ENCODE measurements around the gene IFI35. TPM values are rescaled to one million over a fixed set of nuclear protein-coding genes. Genes with fewer than 3 reads are reported as not detected.
"Not testable (repeated sequence)": the region's sequence is repeated elsewhere in the genome, so short reads cannot be mapped to it uniquely, and the experiment has no call there.

The IFI35 gene
- total RNA-seq, 1 donor from 2014 or later: 9.7 TPM

GRCh38 chr17:42997390-42997983 lies 9.1 kb upstream of the IFI35 start:
- H3K4me3 ChIP-seq (ENCODE audit: low read depth, low read length): peak overlapping the region; percentile 18
- no peak for DNase-seq (ENCODE audit: low read depth)
- peaks cover 5% of the 10 kb centered on the region for H3K36me3 ChIP-seq (ENCODE audit: control insufficient read depth, insufficient read depth, low read length)
- no peaks in the 10 kb centered on the region for H3K27me3 ChIP-seq (ENCODE audit: control insufficient read depth, insufficient read depth, low read length)
- no peak for TF ChIP-seq CTCF (IDR thresholded peaks at IDR 0.05; ENCODE audit: insufficient read depth, low read length, poor library complexity, severe bottlenecking)

GRCh38 chr17:42997984-42998938 lies 8.3 kb upstream of the IFI35 start, which contains the start of gene RPL27:
RPL27 (plus strand) TSS chr17:42998419; CDS start chr17:42998751, 332 bp downstream.
- H3K27me3 ChIP-seq (ENCODE audit: control insufficient read depth, insufficient read depth, low read length): no peaks in the 10 kb centered on the region
- TF ChIP-seq CTCF (IDR thresholded peaks at IDR 0.05; ENCODE audit: insufficient read depth, low read length, poor library complexity, severe bottlenecking): peak; percentile 64
- peak; percentile 100 for DNase-seq (ENCODE audit: low read depth)
- H3K4me3 ChIP-seq (ENCODE audit: low read depth, low read length): peak within 1 kb of the TSS; percentile 86
- H3K36me3 ChIP-seq (ENCODE audit: control insufficient read depth, insufficient read depth, low read length): peaks cover 5% of the 10 kb centered on the region

GRCh38 chr17:42999003-42999525 lies 7.5 kb upstream of the IFI35 start:
- H3K36me3 ChIP-seq (ENCODE audit: control insufficient read depth, insufficient read depth, low read length): peaks cover 4% of the 10 kb centered on the region
- TF ChIP-seq CTCF (IDR thresholded peaks at IDR 0.05; ENCODE audit: insufficient read depth, low read length, poor library complexity, severe bottlenecking): no peak
- DNase-seq (ENCODE audit: low read depth): no peak
- H3K27me3 ChIP-seq (ENCODE audit: control insufficient read depth, insufficient read depth, low read length): no peaks in the 10 kb centered on the region
- H3K4me3 ChIP-seq (ENCODE audit: low read depth, low read length): peak overlapping the region; percentile 86

GRCh38 chr17:43000894-43001293 lies 5.7 kb upstream of the IFI35 start:
- not testable (repeated sequence) for H3K36me3 ChIP-seq (ENCODE audit: control insufficient read depth, insufficient read depth, low read length); H3K27me3 ChIP-seq (ENCODE audit: control insufficient read depth, insufficient read depth, low read length); DNase-seq (ENCODE audit: low read depth); H3K4me3 ChIP-seq (ENCODE audit: low read depth, low read length)

GRCh38 chr17:43003542-43004172 lies 2.9 kb upstream of the IFI35 start:
- no peak for TF ChIP-seq CTCF (IDR thresholded peaks at IDR 0.05; ENCODE audit: insufficient read depth, low read length, poor library complexity, severe bottlenecking)
- DNase-seq (ENCODE audit: low read depth): no peak
- H3K4me3 ChIP-seq (ENCODE audit: low read depth, low read length): no peak overlapping the region
- peaks cover 2% of the 10 kb centered on the region for H3K36me3 ChIP-seq (ENCODE audit: control insufficient read depth, insufficient read depth, low read length)
- H3K27me3 ChIP-seq (ENCODE audit: control insufficient read depth, insufficient read depth, low read length): no peaks in the 10 kb centered on the region

Measured in kidney epithelial cell (primary cell).